Neural cell (in vitro differentiated cells): Measurements from ENCODE around the gene YBX2. TPM values are rescaled to one million over a fixed set of nuclear protein-coding genes. Genes with fewer than 3 reads are reported as not detected.
A peak's percentile ranks its signal among the peaks of the same experiment; 100 is the strongest.

ENCODE experiments used
- H2AFZ ChIP-seq: fragments of 200-600, 300-800 bp; sonication (generic), shearing (Covaris generic); 2 replicates; pipeline ENCODE4 v1.6.0; 2014; ENCODE audit warnings: low read depth, mild to moderate bottlenecking, antibody characterized with exemption, low read length, moderate library complexity
- H3F3A ChIP-seq: fragments of 200-600 bp; shearing (Covaris generic); 2 replicates; pipeline ENCODE4 v1.6.1; 2016; ENCODE audit warnings: mild to moderate bottlenecking, moderate library complexity, mixed read lengths, antibody characterized with exemption, low read length; ENCODE audit not compliant: insufficient read depth, poor library complexity, severe bottlenecking
- H3K27ac ChIP-seq: fragments of 200-600, 300-800 bp; sonication (generic), shearing (Covaris generic); 2 replicates; pipeline ENCODE4 v1.5.1; 2014; ENCODE audit warnings: mild to moderate bottlenecking, low read length, moderate library complexity
- H3K27me3 ChIP-seq: fragments of 300-800, 200-600 bp; sonication (generic), shearing (Covaris generic); 2 replicates; pipeline ENCODE4 v1.6.0; 2014; ENCODE audit warnings: mild to moderate bottlenecking, low read depth, low read length, moderate library complexity; ENCODE audit not compliant: insufficient read depth
- H3K36me3 ChIP-seq: fragments of 300-800, 200-600 bp; sonication (generic), shearing (Covaris generic); 2 replicates; pipeline ENCODE4 v1.5.1; 2014; ENCODE audit warnings: mild to moderate bottlenecking, antibody characterized with exemption, low read length, moderate library complexity; ENCODE audit not compliant: insufficient read depth
- H3K4me2 ChIP-seq: fragments of 300-800, 200-600 bp; sonication (generic), shearing (Covaris generic); 2 replicates; pipeline ENCODE4 v1.6.0; 2014; ENCODE audit warnings: mild to moderate bottlenecking, low read length
- H3K4me3 ChIP-seq: fragments of 300-800, 200-600 bp; sonication (generic), shearing (Covaris generic); 2 replicates; pipeline ENCODE4 v1.5.1; 2014; ENCODE audit warnings: mild to moderate bottlenecking, low read length, moderate library complexity
- H3K79me2 ChIP-seq: fragments of 200-600 bp; shearing (Covaris generic); replicated peaks from 2 replicates; pipeline ENCODE4 v1.6.0; 2014; ENCODE audit warnings: mild to moderate bottlenecking, low read length, moderate library complexity; ENCODE audit not compliant: insufficient read depth
- H3K9ac ChIP-seq: fragments of 300-800, 200-600 bp; sonication (generic), shearing (Covaris generic); 2 replicates; pipeline ENCODE4 v1.6.1; 2016; ENCODE audit warnings: mild to moderate bottlenecking, low read length, mixed read lengths
- H3K9me2 ChIP-seq: fragments of 200-600 bp; shearing (Covaris generic); 2 replicates; pipeline ENCODE4 v1.6.1; 2016; ENCODE audit warnings: mild to moderate bottlenecking, low read length, mixed read lengths; ENCODE audit not compliant: insufficient read depth
- H3K9me3 ChIP-seq: fragments of 200-600, 300-800 bp; sonication (generic), shearing (Covaris generic); 2 replicates; pipeline ENCODE4 v1.6.1; 2016; ENCODE audit warnings: mild to moderate bottlenecking, mixed run types, low read length, moderate library complexity, mixed read lengths
- H4K20me1 ChIP-seq: fragments of 200-600 bp; shearing (Covaris generic); 2 replicates; pipeline ENCODE4 v1.6.1; 2016; ENCODE audit warnings: mild to moderate bottlenecking, mixed run types; ENCODE audit not compliant: insufficient read depth
- EP300 ChIP-seq: fragments of 450-650 bp; conservative IDR thresholded peaks from 2 replicates; pipeline ENCODE4 v1.6.1; 2014; ENCODE audit warnings: antibody characterized with exemption, mild to moderate bottlenecking, moderate library complexity; ENCODE audit not compliant: poor library complexity, severe bottlenecking
- MXI1 ChIP-seq: fragments of 450-650 bp; conservative IDR thresholded peaks from 2 replicates; pipeline ENCODE4 v1.6.1; 2014; ENCODE audit warnings: antibody characterized with exemption, mild to moderate bottlenecking; ENCODE audit not compliant: poor library complexity, severe bottlenecking
- POLR2AphosphoS5 ChIP-seq: IDR thresholded peaks from 2 replicates; pipeline ENCODE4 v1.6.1; 2012
- RAD21 ChIP-seq: fragments of 450-650 bp; conservative IDR thresholded peaks from 2 replicates; pipeline ENCODE4 v1.6.1; 2014; ENCODE audit warnings: antibody characterized with exemption, mild to moderate bottlenecking, moderate library complexity
- SMC3 ChIP-seq: fragments of 450-650 bp; conservative IDR thresholded peaks from 2 replicates; pipeline ENCODE4 v1.6.1; 2014; ENCODE audit warnings: antibody characterized with exemption, mild to moderate bottlenecking, moderate library complexity; ENCODE audit not compliant: poor library complexity
- TAF1 ChIP-seq: IDR thresholded peaks from 2 replicates; pipeline ENCODE4 v1.6.1; 2012; ENCODE audit warnings: low read depth
- polyA plus RNA-seq: library from polyadenylated mRNA; depleted of rRNA; stranded (reverse); fragments of >200 nt; gene quantifications from 2 replicates; pipeline ENCODE4 v1.2.3, GENCODE V29; 2014
- TF ChIP-seq, protein P1 (sequence below): IDR thresholded peaks from 2 replicates; pipeline ENCODE4 v1.6.1; 2012; ENCODE audit warnings: borderline replicate concordance
- TF ChIP-seq, protein P2 (sequence below): fragments of 450-650 bp; IDR thresholded peaks from 2 replicates; pipeline ENCODE4 v1.5.1; 2014; ENCODE audit warnings: antibody characterized with exemption, mild to moderate bottlenecking, moderate library complexity; ENCODE audit not compliant: poor library complexity, severe bottlenecking

The YBX2 gene
- polyA plus RNA-seq, 1 donor from 2014 or later = 2.1 TPM

DNA sequence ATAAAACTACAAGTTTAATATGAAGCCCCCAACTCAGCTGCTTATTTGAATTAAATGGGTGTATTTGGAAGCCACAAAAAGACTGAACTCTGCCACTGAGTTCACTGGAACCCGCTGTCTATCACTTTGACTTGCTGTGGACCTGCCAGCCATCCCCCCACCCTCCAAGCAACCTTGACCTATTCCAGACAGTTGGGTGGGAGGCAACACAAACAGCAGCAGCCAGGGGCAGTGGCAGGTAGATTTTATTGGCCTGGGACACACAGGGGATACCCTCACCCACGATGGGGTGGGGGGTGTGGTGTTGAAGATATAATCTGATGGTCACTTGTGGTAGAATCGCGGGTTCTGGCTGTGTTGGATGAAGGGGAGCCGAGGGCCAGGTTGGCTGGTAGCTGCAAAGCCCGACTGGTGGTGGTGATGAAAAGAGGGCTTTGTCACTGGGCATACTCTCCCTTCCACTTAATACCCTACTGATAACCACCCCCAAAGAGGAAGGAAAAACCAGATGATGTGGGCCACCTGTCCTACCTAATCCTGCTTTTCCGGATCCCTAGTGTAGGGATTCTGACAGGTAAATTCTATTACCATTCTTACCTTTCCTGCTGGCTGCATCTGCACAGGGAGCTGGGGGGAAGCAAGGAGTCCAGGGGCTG is 18.1 kb upstream of the YBX2 start:
- Histone ChIP-seq H2AFZ (no peak overlapping the region), H3K9me3 (no peaks in the 10 kb centered on the region), H3K27ac (no peak overlapping the region), H3K4me3 (no peak overlapping the region), H3K36me3 (no peaks in the 10 kb centered on the region), H3K79me2 (peaks cover 42% of the 10 kb centered on the region), H3K9ac (no peak overlapping the region), H3K27me3 (no peaks in the 10 kb centered on the region), H3K4me2 (no peak overlapping the region), H3K9me2 (no peaks in the 10 kb centered on the region), H4K20me1 (peaks cover 12% of the 10 kb centered on the region), H3F3A (no peaks in the 10 kb centered on the region)
- TF ChIP-seq EP300 (no peak), MXI1 (no peak), RAD21 (no peak), TAF1 (no peak), POLR2AphosphoS5 (no peak), SMC3 (no peak)

DNA sequence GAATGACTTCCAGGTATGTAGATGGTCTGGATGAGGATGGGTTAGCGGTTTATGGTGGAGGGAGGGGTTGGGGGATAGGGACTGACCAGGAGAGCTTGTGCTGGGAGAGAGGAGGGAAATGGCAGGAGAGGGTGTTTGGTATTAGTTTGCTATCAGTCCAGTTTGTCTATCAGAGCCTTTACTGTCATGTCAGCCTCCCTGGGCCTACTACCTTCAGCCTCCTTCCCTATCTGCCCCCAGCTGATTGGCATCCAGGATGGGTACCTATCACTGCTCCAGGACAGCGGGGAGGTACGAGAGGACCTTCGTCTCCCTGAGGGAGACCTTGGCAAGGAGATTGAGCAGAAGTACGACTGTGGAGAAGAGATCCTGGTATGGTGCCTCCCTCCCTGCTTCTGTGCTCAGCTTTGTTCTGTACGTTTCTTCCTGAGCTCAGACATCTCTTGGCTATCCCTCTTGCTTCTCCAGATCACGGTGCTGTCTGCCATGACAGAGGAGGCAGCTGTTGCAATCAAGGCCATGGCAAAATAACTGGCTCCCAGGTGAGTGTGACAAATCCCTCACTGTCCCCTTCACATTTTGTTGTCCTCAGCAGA is 16.8 kb upstream of the YBX2 start:
- Histone ChIP-seq H3K27ac (no peak overlapping the region), H3K9ac (no peak overlapping the region), H3K79me2 (peaks cover 42% of the 10 kb centered on the region), H3K4me3 (no peak overlapping the region), H3K27me3 (no peaks in the 10 kb centered on the region), H3K4me2 (no peak overlapping the region), H3K9me3 (no peaks in the 10 kb centered on the region), H3K36me3 (no peaks in the 10 kb centered on the region), H4K20me1 (peaks cover 12% of the 10 kb centered on the region), H3F3A (no peaks in the 10 kb centered on the region), H3K9me2 (no peaks in the 10 kb centered on the region), H2AFZ (no peak overlapping the region)
- TF ChIP-seq TAF1 = no peak
- no peak for TF ChIP-seq SMC3
- TF ChIP-seq, protein P1, sequence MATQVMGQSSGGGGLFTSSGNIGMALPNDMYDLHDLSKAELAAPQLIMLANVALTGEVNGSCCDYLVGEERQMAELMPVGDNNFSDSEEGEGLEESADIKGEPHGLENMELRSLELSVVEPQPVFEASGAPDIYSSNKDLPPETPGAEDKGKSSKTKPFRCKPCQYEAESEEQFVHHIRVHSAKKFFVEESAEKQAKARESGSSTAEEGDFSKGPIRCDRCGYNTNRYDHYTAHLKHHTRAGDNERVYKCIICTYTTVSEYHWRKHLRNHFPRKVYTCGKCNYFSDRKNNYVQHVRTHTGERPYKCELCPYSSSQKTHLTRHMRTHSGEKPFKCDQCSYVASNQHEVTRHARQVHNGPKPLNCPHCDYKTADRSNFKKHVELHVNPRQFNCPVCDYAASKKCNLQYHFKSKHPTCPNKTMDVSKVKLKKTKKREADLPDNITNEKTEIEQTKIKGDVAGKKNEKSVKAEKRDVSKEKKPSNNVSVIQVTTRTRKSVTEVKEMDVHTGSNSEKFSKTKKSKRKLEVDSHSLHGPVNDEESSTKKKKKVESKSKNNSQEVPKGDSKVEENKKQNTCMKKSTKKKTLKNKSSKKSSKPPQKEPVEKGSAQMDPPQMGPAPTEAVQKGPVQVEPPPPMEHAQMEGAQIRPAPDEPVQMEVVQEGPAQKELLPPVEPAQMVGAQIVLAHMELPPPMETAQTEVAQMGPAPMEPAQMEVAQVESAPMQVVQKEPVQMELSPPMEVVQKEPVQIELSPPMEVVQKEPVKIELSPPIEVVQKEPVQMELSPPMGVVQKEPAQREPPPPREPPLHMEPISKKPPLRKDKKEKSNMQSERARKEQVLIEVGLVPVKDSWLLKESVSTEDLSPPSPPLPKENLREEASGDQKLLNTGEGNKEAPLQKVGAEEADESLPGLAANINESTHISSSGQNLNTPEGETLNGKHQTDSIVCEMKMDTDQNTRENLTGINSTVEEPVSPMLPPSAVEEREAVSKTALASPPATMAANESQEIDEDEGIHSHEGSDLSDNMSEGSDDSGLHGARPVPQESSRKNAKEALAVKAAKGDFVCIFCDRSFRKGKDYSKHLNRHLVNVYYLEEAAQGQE = no peak
- TF ChIP-seq, protein P2, sequence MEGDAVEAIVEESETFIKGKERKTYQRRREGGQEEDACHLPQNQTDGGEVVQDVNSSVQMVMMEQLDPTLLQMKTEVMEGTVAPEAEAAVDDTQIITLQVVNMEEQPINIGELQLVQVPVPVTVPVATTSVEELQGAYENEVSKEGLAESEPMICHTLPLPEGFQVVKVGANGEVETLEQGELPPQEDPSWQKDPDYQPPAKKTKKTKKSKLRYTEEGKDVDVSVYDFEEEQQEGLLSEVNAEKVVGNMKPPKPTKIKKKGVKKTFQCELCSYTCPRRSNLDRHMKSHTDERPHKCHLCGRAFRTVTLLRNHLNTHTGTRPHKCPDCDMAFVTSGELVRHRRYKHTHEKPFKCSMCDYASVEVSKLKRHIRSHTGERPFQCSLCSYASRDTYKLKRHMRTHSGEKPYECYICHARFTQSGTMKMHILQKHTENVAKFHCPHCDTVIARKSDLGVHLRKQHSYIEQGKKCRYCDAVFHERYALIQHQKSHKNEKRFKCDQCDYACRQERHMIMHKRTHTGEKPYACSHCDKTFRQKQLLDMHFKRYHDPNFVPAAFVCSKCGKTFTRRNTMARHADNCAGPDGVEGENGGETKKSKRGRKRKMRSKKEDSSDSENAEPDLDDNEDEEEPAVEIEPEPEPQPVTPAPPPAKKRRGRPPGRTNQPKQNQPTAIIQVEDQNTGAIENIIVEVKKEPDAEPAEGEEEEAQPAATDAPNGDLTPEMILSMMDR = no peak
- TF ChIP-seq EP300 = no peak

DNA sequence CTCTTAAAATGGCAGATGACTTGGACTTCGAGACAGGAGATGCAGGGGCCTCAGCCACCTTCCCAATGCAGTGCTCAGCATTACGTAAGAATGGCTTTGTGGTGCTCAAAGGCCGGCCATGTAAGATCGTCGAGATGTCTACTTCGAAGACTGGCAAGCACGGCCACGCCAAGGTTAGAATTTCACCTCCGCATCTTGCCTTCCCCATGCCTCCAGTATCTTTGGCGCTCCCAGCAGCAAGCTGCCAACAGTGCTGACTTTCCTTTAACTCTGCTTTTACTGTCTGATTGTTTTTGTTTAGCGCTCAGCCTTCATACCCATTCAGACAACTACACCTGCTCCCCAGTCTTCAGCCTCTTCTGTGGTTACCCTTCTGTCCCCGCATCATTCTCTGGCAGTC is 15.2 kb upstream of the YBX2 start:
- Histone ChIP-seq H3K27ac (no peak overlapping the region), H4K20me1 (peaks cover 12% of the 10 kb centered on the region), H3K9ac (no peak overlapping the region), H3K4me3 (peak overlapping the region; percentile 91), H3K36me3 (no peaks in the 10 kb centered on the region), H3K79me2 (peaks cover 41% of the 10 kb centered on the region), H3K27me3 (no peaks in the 10 kb centered on the region), H3K4me2 (no peak overlapping the region), H3K9me2 (no peaks in the 10 kb centered on the region), H3F3A (no peaks in the 10 kb centered on the region), H2AFZ (no peak overlapping the region), H3K9me3 (no peaks in the 10 kb centered on the region)
- no peak for TF ChIP-seq POLR2AphosphoS5
